BE2C (cell line): ENCODE results near the gene SEPTIN5.
"Not testable (repeated sequence)": the region's sequence is repeated elsewhere in the genome, so short reads cannot be mapped to it uniquely, and the experiment has no call there.

Experiments used
- DNase-seq: peaks from one replicate; pipeline ENCODE4 v3.0.0-alpha.2; 2020
- H3K27me3 ChIP-seq: fragments of 250-450 bp; sonication (Bioruptor Pico); 2 replicates; pipeline ENCODE4 v1.5.1; 2020; ENCODE audit warnings: mild to moderate bottlenecking
- H3K36me3 ChIP-seq: fragments of 250-450 bp; sonication (Bioruptor Pico); 2 replicates; pipeline ENCODE4 v1.5.1; 2020; ENCODE audit warnings: mild to moderate bottlenecking
- H3K4me1 ChIP-seq: fragments of 250-450 bp; sonication (Bioruptor Pico); 2 replicates; pipeline ENCODE4 v1.5.1; 2020
- H3K4me3 ChIP-seq: 2 replicates; pipeline ENCODE4 v1.5.1; 2011; ENCODE audit warnings: low read depth, low read length
- H3K9me3 ChIP-seq: fragments of 250-450 bp; sonication (Bioruptor Pico); 2 replicates; pipeline ENCODE4 v1.5.1; 2020
- TF ChIP-seq, protein P1 (sequence below): IDR thresholded peaks from 2 replicates; pipeline ENCODE4 v1.5.1; 2012; ENCODE audit warnings: mild to moderate bottlenecking, low read depth, low read length

SEPTIN5 gene

DNA sequence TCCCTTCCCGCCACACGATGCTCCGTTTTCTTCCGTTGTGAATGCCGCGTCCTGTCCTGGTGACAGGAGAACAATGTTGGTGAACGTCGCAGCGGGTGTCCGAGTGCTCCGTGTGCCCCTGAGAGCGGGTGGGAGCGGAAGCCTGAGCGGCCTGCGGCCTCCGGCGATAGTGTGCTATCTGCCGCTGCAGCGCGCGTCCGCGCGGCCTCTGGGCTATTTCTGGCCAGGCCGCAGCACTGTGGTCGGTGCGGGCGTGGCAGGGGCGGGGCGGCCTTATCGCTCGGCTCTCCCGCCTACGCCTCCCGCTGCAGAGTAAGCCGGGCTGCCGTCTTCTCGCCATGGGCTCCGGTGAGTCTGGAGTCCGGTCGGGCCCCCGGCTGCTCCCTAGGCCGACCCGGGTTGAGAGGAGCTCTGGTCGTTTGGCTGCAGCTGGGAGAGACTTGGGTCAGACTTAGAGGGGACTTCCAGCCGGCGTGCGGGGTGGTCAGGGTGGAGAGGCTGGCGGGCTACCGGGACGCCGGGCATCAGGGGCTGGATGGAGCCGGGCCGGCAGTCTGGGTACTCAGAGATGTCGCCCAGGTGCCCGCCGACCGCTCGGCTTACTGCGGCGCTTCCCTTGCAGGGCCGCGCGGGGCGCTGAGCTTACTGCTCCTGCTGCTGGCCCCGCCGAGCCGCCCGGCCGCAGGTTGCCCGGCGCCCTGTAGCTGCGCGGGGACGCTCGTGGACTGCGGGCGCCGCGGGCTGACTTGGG is 9.1 kb downstream of the SEPTIN5 start, which contains the start of gene GP1BB:
TSS of gene GP1BB (plus strand) at position 308 of the 751 bp plus-strand sequence. CDS start at position 339, 31 bp downstream.
- H3K9me3 ChIP-seq: no peaks in the 10 kb centered on the region
- H3K36me3 ChIP-seq: no peaks in the 10 kb centered on the region; the same call in 1 of the 2 replicates
- no peaks in the 10 kb centered on the region for H3K4me1 ChIP-seq
- H3K4me3 ChIP-seq: no peak within 1 kb of the TSS
- DNase-seq: no peak
- TF ChIP-seq, protein P1, sequence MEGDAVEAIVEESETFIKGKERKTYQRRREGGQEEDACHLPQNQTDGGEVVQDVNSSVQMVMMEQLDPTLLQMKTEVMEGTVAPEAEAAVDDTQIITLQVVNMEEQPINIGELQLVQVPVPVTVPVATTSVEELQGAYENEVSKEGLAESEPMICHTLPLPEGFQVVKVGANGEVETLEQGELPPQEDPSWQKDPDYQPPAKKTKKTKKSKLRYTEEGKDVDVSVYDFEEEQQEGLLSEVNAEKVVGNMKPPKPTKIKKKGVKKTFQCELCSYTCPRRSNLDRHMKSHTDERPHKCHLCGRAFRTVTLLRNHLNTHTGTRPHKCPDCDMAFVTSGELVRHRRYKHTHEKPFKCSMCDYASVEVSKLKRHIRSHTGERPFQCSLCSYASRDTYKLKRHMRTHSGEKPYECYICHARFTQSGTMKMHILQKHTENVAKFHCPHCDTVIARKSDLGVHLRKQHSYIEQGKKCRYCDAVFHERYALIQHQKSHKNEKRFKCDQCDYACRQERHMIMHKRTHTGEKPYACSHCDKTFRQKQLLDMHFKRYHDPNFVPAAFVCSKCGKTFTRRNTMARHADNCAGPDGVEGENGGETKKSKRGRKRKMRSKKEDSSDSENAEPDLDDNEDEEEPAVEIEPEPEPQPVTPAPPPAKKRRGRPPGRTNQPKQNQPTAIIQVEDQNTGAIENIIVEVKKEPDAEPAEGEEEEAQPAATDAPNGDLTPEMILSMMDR: no peak
- H3K27me3 ChIP-seq: peaks cover 4% of the 10 kb centered on the region; the same call in 1 of the 2 replicates

DNA sequence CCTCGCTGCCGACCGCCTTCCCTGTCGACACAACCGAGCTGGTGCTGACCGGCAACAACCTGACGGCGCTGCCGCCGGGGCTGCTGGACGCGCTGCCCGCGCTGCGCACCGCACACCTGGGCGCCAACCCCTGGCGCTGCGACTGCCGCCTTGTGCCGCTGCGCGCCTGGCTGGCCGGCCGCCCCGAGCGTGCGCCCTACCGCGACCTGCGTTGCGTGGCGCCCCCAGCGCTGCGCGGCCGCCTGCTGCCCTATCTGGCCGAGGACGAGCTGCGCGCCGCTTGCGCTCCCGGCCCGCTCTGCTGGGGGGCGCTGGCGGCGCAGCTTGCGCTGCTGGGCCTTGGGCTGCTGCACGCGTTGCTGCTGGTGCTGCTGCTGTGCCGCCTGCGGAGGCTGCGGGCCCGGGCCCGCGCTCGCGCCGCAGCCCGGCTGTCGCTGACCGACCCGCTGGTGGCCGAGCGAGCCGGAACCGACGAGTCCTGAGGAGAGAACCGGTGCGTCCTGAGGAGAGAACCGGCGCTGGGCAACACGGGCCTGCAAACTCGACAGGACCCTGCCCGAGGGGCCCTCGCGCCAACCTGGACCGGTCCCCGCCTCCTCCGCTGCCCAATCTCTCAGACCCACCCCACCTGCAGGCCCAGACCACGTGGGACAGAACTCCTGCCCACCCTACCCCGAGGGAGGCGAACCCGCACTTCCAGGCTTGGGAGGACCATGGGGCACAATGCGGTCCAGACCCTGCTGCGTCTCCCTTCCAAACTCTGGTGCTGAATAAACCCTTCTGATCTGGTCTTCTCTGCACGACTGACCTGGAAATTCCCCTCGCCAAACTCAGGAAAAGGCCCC is 9.9 kb downstream of the SEPTIN5 start:
- Histone ChIP-seq H3K36me3 (no peaks in the 10 kb centered on the region; the same call in 1 of the 2 replicates), H3K4me3 (no peak overlapping the region), H3K27me3 (peaks cover 4% of the 10 kb centered on the region; the same call in 1 of the 2 replicates), H3K4me1 (no peaks in the 10 kb centered on the region), H3K9me3 (no peaks in the 10 kb centered on the region)
- DNase-seq: no peak
- TF ChIP-seq, protein P1: no peak

DNA sequence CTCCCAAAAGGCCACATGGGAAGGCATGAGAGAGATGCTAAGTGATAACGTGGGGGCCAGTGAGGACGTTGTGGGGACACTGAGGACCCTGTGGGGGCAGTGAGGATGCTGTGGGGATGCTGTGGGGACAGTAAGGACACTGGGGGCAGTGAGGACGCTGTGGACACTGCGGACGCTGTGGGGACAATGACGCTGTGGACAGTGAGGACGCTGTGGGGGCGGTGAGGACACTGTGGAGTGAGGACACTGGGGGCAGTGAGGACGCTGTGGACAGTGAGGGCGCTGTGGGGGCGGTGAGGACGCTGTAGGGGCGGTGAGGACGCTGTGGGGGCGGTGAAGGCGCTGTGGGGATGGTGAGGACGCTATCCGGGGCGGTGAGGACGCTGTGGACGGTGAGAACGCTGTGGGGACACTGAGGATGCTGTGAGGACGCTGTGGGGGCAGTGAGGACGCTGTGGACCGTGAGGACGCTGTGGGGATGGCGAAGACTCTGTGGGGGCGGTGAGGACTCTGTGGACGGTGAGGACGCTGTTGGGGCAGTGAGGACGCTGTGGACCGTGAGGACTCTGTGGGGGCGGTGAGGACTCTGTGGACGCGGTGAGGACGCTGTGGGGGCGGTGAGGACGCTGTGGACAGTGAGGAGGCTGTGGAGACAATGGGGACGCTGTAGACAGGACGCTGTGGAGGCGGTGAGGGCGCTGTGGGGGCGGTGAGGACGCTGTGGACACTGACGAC is 10.8 kb downstream of the SEPTIN5 start:
- no peaks in the 10 kb centered on the region for H3K9me3 ChIP-seq
- DNase-seq: no peak
- H3K4me1 ChIP-seq: no peaks in the 10 kb centered on the region
- H3K27me3 ChIP-seq: peaks cover 4% of the 10 kb centered on the region; the same call in 1 of the 2 replicates
- H3K36me3 ChIP-seq: no peaks in the 10 kb centered on the region; the same call in 1 of the 2 replicates
- TF ChIP-seq, protein P1: no peak
- no peak overlapping the region for H3K4me3 ChIP-seq

DNA sequence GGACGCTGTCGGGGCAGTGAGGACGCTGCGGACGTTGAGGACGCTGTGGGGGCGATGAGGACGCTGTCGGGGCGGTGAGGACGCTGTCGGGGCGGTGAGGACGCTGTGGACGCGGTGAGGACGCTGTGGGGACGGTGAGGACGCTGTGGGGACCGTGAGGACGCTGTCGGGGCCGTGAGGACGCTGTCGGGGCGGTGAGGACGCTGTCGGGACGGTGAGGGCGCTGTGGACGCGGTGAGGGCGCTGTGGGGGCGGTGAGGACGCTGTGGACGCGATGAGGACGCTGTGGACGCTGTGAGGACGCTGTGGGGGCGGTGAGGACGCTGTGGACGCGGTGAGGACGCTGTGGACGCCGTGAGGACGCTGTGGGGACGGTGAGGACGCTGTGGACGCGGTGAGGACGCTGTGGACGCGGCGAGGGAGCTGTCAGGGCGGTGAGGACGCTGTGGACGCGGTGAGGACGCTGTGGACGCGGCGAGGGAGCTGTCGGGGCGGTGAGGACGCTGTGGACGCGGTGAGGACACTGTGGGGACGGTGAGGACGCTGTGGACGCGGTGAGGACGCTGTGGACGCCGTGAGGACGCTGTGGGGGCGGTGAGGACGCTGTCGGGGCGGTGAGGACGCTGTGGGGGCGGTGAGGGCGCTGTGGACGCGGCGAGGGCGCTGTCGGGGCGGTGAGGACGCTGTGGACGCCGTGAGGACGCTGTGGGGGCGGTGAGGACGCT is 11.9 kb downstream of the SEPTIN5 start:
- H3K4me1 ChIP-seq, DNase-seq, H3K9me3 ChIP-seq, H3K27me3 ChIP-seq, H3K36me3 ChIP-seq, H3K4me3 ChIP-seq: not testable (repeated sequence)

DNA sequence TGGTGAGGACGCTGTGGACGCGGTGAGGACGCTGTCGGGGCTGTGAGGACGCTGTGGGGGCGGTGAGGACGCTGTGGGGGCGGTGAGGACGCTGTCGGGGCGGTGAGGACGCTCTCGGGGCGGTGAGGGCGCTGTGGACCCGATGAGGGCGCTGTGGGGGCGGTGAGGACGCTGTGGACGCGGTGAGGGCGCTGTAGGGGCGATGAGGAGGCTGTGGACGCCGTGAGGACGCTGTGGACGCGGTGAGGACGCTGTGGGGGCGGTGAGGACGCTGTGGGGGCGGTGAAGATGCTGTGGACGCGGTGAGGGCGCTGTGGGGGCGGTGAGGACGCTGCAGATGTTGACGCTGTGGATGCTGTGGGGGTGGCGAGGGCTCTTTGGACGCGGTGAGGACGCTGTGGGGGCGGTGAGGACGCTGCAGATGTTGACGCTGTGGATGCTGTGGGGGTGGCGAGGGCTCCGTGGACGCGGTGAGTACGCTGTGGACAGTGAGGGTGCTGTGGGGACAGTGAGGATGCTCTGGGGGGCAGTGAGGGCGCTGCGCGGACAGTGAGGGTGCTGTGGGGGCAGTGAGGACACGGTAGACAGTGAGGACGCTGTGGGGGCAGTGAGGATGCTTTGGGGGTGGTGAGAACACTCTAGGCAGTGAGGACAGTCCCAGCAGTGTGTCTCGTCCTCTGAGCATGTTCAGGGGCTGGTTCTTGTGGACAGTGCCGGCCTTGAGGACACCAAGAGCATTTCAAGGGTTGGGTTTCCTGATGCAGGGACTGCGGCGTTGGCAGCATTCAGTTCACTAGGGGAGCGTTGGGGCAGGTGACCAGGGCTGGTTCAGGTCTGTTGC is 13.2 kb downstream of the SEPTIN5 start:
- no peak overlapping the region for H3K4me3 ChIP-seq
- H3K9me3 ChIP-seq: no peaks in the 10 kb centered on the region
- no peaks in the 10 kb centered on the region for H3K4me1 ChIP-seq
- TF ChIP-seq, protein P1: no peak
- no peaks in the 10 kb centered on the region; the same call in 1 of the 2 replicates for H3K36me3 ChIP-seq
- peaks cover 4% of the 10 kb centered on the region; the same call in 1 of the 2 replicates for H3K27me3 ChIP-seq
- DNase-seq: no peak
